WTC11 (cell line): ENCODE measurements around the gene TEX12. TPM values are rescaled to one million over a fixed set of nuclear protein-coding genes. Genes with fewer than 3 reads are reported as not detected.

Experiments used
- ATAC-seq: fragments of 200-7000 bp; cut with Tn5 transposase; 2 replicates; pipeline ENCODE4 v1.10.0; 2021; ENCODE audit warnings: mild to moderate bottlenecking, moderate library complexity
- CTCF ChIA-PET: fragments of 300-600 bp; sonication (Branson Sonifier 250); formaldehyde crosslinking; loops from one replicate; lab custom pipeline; 2021; ENCODE audit warnings: antibody characterized with exemption; lab: Charles Lee
- POLR2A ChIA-PET: fragments of 350-600 bp; sonication (Branson Sonifier 250); formaldehyde crosslinking; loops from one replicate; lab custom pipeline; 2021; ENCODE audit warnings: antibody characterized with exemption; lab: Charles Lee
- DNase-seq: peaks from one replicate; pipeline ENCODE4 v3.0.0; 2021; ENCODE audit warnings: low spot score
- H3K27ac Mint-ChIP-seq: 2 replicates; pipeline ENCODE4 v1.8.0; 2021; ENCODE audit warnings: mixed read lengths
- H3K27me3 Mint-ChIP-seq: 2 replicates; pipeline ENCODE4 v1.8.0; 2021; ENCODE audit warnings: low read depth, mild to moderate bottlenecking, moderate library complexity, mixed read lengths
- H3K36me3 Mint-ChIP-seq: 2 replicates; pipeline ENCODE4 v1.8.0; 2021; ENCODE audit warnings: mixed read lengths
- H3K4me1 Mint-ChIP-seq: 2 replicates; pipeline ENCODE4 v1.8.0; 2022; ENCODE audit warnings: mixed read lengths
- H3K4me3 Mint-ChIP-seq: 2 replicates; pipeline ENCODE4 v1.8.0; 2021; ENCODE audit warnings: mild to moderate bottlenecking, moderate library complexity, mixed read lengths
- H3K9me3 Mint-ChIP-seq: 2 replicates; pipeline ENCODE4 v1.8.0; 2021; ENCODE audit warnings: mixed read lengths
- ATF2 ChIP-seq: sonication (generic); formaldehyde crosslinking; IDR thresholded peaks from 2 replicates; pipeline ENCODE4 v1.8.1; 2022; ENCODE audit warnings: low read depth, missing genetic modification reagents, borderline replicate concordance
- ATF3 ChIP-seq: sonication (generic); formaldehyde crosslinking; conservative IDR thresholded peaks from 2 replicates; pipeline ENCODE4 v1.8.1; 2022; ENCODE audit warnings: mild to moderate bottlenecking, missing genetic modification reagents
- CBFB ChIP-seq: sonication (generic); formaldehyde crosslinking; IDR thresholded peaks from 2 replicates; pipeline ENCODE4 v1.8.1; 2022; ENCODE audit warnings: mild to moderate bottlenecking, low read depth, missing genetic modification reagents
- E2F5 ChIP-seq: sonication (generic); formaldehyde crosslinking; IDR thresholded peaks from 2 replicates; pipeline ENCODE4 v1.8.1; 2022; ENCODE audit warnings: mild to moderate bottlenecking, moderate library complexity, missing genetic modification reagents
- ETV6 ChIP-seq: sonication (generic); formaldehyde crosslinking; IDR thresholded peaks from 2 replicates; pipeline ENCODE4 v1.8.1; 2022; ENCODE audit warnings: mild to moderate bottlenecking, missing genetic modification reagents
- FOXK1 ChIP-seq: sonication (generic); formaldehyde crosslinking; IDR thresholded peaks from 2 replicates; pipeline ENCODE4 v1.8.0; 2022; ENCODE audit warnings: mild to moderate bottlenecking, moderate library complexity, missing genetic modification reagents
- GTF2I ChIP-seq: fragments of 250-450 bp; sonication (Bioruptor Pico); conservative IDR thresholded peaks from 2 replicates; pipeline ENCODE4 v1.4.0; 2021; ENCODE audit warnings: mild to moderate bottlenecking
- KAT7 ChIP-seq: sonication (generic); formaldehyde crosslinking; IDR thresholded peaks from 2 replicates; pipeline ENCODE4 v1.8.1; 2023; ENCODE audit warnings: missing genetic modification reagents, mild to moderate bottlenecking, borderline replicate concordance
- MAX ChIP-seq: sonication (generic); formaldehyde crosslinking; IDR thresholded peaks from 2 replicates; pipeline ENCODE4 v1.8.0; 2022; ENCODE audit warnings: mild to moderate bottlenecking, missing genetic modification reagents
- NFE2L1 ChIP-seq: sonication (generic); formaldehyde crosslinking; IDR thresholded peaks from 2 replicates; pipeline ENCODE4 v1.8.1; 2023; ENCODE audit warnings: missing genetic modification reagents
- NR2C2 ChIP-seq: sonication (generic); formaldehyde crosslinking; IDR thresholded peaks from 2 replicates; pipeline ENCODE4 v1.8.0; 2022; ENCODE audit warnings: mild to moderate bottlenecking, missing genetic modification reagents
- NR3C1 ChIP-seq: sonication (generic); formaldehyde crosslinking; conservative IDR thresholded peaks from 2 replicates; pipeline ENCODE4 v1.8.1; 2023; ENCODE audit warnings: low read depth, mild to moderate bottlenecking, missing genetic modification reagents
- TP53 ChIP-seq: sonication (generic); formaldehyde crosslinking; IDR thresholded peaks from 2 replicates; pipeline ENCODE4 v1.8.1; 2023; ENCODE audit warnings: mild to moderate bottlenecking, missing genetic modification reagents
- ZNF219 ChIP-seq: sonication (generic); formaldehyde crosslinking; IDR thresholded peaks from 2 replicates; pipeline ENCODE4 v1.8.0; 2023; ENCODE audit warnings: missing genetic modification reagents, mild to moderate bottlenecking, borderline replicate concordance
- ZNF281 ChIP-seq: sonication (generic); formaldehyde crosslinking; IDR thresholded peaks from 2 replicates; pipeline ENCODE4 v1.8.0; 2023; ENCODE audit warnings: mild to moderate bottlenecking, missing genetic modification reagents
- ZNF396 ChIP-seq: fragments of 250-450 bp; sonication (Bioruptor Pico); IDR thresholded peaks from 2 replicates; pipeline ENCODE4 v1.8.0; 2021; ENCODE audit warnings: mild to moderate bottlenecking, moderate library complexity, borderline replicate concordance
- ZNF425 ChIP-seq: fragments of 250-450 bp; sonication (Bioruptor Pico); conservative IDR thresholded peaks from 2 replicates; pipeline ENCODE4 v1.9.0; 2021; ENCODE audit warnings: mild to moderate bottlenecking
- total RNA-seq: library from RNA; stranded (reverse); gene quantifications from 3 replicates; pipeline ENCODE4 v1.2.3, GENCODE V29; 2021

TEX12 gene
- total RNA-seq, 1 experiment from 2014 or later = not detected

- POLR2A ChIA-PET = no interaction called here
- H3K36me3 Mint-ChIP-seq = no peaks in the 10 kb centered on the region
- ATAC-seq (no peak), DNase-seq (no peak)
- no peak for TF ChIP-seq ZNF219 (CRISPR knock-in tag)
- TF ChIP-seq NR3C1 (CRISPR knock-in tag) = no peak
- TF ChIP-seq ATF2 (CRISPR knock-in tag) = no peak
- no peak for TF ChIP-seq ZNF396
- no peak overlapping the region for H3K27ac Mint-ChIP-seq
- no peak overlapping the region for H3K4me3 Mint-ChIP-seq
- no peaks in the 10 kb centered on the region for H3K4me1 Mint-ChIP-seq
- peaks cover 8% of the 10 kb centered on the region for H3K27me3 Mint-ChIP-seq
- H3K9me3 Mint-ChIP-seq = no peaks in the 10 kb centered on the region
- CTCF ChIA-PET = interaction anchor here (0.9 to 1.3 kb wide), 2 partner anchors 65 to 239 kb away, joined by 3 to 7 read pairs; no protein-coding TSS in a partner anchor
Measured at GRCh38 chr11:112215621-112216020, 48.4 kb downstream of the TEX12 start.

GRCh38 chr11:112216561-112217105, 49.5 kb downstream of the TEX12 start:
- Mint-ChIP-seq H3K27ac (no peak overlapping the region), H3K36me3 (no peaks in the 10 kb centered on the region), H3K9me3 (no peaks in the 10 kb centered on the region), H3K4me1 (no peaks in the 10 kb centered on the region), H3K27me3 (peaks cover 8% of the 10 kb centered on the region), H3K4me3 (no peak overlapping the region)
- DNase-seq (no peak), ATAC-seq (no peak)
- ChIA-PET POLR2A (no interaction called here), CTCF (interaction anchor here (1.3 kb wide), 1 partner anchor 238 kb away, joined by 3 read pairs; no protein-coding TSS in a partner anchor)
- TF ChIP-seq KAT7 (CRISPR knock-in tag) = no peak
- TF ChIP-seq ETV6 (CRISPR knock-in tag) = no peak
- no peak for TF ChIP-seq MAX
- TF ChIP-seq ZNF281 (CRISPR knock-in tag) = no peak
- TF ChIP-seq GTF2I (CRISPR knock-in tag) = no peak
- TF ChIP-seq E2F5 = no peak
- no peak for TF ChIP-seq CBFB
- no peak for TF ChIP-seq ATF3
- no peak for TF ChIP-seq ZNF425 (CRISPR knock-in tag)
- TF ChIP-seq NFE2L1 (CRISPR knock-in tag) = no peak
- TF ChIP-seq TP53 = no peak
- no peak for TF ChIP-seq NR2C2 (CRISPR knock-in tag)
- TF ChIP-seq FOXK1 (CRISPR knock-in tag) = no peak
